Inflammatory macrophage (primary cell): Measurements from ENCODE around the gene RPL12.

Experiments
- DNase-seq, 2 donors: peaks; one replicate each; pipeline ENCODE4 v3.0.0-alpha.2; 2020 to 2022
- total RNA-seq, 18 experiments: gene quantifications; one replicate each; lab custom pipeline; 2026; ENCODE audit warnings: mixed read lengths in 6 of 18, inconsistent platforms in 2 of 18; lab: John Stamatoyannopoulos, UW

Gene RPL12
- total RNA-seq: 153 to 404 (median 245) reads per million in 18 experiments

GRCh38 chr9:127450830-127451607 is at the start of gene RPL12, which contains the start of gene LRSAM1:
RPL12 (minus strand) TSS chr9:127451406; CDS start chr9:127451317, 89 bp downstream.
LRSAM1 (plus strand) TSS chr9:127451510; CDS start chr9:127454528, 3,018 bp downstream.
- peak; percentile 97 to 98 for DNase-seq

DNA sequence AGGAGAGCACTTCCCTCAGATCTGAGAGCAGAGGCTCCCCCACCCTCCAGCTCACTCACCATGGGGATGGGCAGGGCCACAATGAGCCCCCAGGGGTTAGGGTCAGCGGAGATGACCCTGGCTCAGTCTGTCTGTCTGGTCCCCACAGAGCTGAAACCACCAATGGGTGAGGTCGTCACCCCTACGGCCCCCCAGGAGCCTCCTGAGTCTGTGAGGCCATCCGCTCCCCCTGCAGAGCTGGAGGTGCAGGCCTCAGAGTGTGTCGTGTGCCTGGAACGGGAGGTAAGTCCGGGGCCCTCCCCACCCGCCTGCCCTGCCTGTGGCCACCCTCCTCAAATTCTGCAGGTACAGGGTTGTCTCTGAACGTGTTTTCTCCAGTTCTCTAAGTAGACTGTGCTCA is 49.7 kb upstream of the RPL12 start:
- no peak for DNase-seq

DNA sequence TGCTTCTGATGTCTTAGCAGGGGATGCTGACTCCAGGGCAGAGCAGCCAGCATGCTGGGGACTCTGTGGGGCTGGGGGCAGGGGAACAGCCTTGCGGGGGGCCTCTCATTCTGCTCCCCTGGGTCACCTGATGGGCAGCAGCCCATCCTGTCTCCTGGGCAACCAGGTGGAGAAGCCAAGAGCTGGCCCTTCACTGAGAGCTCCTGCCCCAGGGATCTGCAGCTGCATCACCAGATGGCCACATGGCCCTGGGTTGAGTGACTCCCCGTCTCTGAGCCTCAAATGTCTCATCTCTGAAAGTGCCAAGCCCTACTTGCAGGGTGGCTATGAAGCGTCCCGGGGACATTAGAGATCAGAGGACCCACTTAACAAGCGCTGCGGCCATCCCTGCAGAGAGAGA is 49.2 kb upstream of the RPL12 start:
- no peak for DNase-seq

DNA sequence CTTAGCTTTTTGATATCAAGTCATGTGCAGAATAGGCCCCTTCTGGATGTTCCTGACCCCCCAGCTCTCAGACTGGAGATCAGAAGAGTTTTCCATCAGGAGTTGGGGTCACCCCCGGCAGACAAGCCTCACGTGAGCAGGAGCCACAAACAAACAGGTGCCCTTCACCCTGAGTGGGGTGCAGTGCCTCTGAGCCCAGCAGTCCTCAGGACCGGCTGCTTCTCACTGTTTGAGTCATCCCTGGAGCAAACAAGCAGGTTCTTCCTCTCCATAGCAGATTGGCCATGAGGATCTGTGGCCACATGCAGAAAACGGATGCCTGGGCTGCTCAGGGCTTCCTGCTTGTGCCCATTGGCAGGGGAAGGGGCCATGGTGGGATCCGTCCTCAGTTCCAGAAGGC is 47.1 kb upstream of the RPL12 start:
- DNase-seq: no peak

- no peak for DNase-seq
Measured at GRCh38 chr9:127497656-127498290, 46.6 kb upstream of the RPL12 start.

GRCh38 chr9:127496974-127497373 is 45.8 kb upstream of the RPL12 start:
- DNase-seq: peak in 1 of 2 donors; percentile 23

- no peak for DNase-seq
Measured at GRCh38 chr9:127495884-127496555, 44.8 kb upstream of the RPL12 start.

- no peak for DNase-seq
Measured at GRCh38 chr9:127494304-127494702, 43.1 kb upstream of the RPL12 start.

DNA sequence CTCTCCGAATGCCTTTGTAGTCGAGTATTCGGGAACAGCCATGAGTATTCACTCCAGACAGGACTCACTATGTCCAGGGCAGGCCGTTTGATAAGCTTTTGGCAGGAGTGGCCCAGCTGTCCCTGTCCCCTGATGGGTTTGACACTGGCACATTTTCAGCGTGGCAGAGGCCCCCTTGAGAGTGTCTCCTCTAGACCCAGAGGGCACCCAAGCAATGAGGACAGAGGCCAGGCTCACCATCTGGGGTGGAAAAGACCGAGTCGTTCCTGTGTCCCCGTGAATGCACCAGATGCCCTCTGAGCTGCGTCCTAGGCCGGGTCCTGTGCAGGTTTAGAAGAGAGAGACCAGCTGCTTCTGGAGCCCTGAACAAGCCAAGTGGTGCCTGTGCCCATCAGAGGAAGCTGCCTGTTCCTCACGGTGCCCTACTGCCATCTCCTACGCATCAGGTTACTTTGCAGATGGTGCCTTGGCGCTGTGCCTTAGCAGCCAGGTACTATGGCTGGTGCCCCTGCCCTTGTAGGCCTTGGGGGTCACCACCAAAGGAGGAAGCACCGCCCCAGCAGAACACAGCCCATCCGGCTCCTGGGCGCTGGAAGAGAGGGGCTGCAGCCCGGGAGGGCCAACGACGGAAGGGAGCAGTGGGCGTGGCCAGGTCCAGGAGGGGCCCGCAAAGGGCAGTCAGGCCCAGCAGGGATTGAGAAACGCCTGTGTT is 42.5 kb upstream of the RPL12 start:
- DNase-seq: no peak

- DNase-seq: no peak
Measured at GRCh38 chr9:127492616-127493015, 41.4 kb upstream of the RPL12 start.

GRCh38 chr9:127491516-127491915 is 40.3 kb upstream of the RPL12 start:
- no peak for DNase-seq

DNA sequence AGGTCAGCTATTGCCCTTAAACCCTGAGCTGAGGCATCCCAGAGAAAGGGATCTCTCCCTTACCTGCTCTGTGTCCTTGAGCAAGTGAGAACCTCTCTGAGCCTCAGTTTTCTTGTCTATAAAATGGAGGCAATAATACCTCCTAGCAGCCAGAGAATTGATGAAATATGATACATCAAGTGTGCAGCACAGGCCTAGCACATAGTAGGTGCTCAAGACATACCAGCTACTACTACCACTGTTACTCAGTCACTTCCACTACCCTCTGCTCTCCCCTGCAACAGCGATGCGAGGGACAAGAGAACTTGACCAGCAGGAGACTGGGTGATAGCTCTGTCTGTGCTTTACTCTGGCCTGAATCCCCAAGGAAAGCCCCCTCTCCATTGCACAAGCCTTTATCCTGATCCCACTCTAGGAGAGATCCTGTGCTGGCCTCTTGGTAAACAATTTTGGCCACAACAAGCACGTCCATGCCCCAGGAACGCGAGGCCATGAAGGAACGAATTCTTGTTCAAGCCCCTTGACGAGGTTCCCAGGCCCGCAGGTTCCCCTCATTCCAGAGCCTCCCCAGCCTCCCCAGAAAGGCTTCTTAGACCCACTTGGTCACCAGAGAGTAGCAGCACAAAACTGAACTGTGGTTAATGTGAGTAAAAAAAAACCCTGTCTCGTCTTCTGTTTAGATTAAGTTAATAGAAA is 39.5 kb upstream of the RPL12 start:
- no peak for DNase-seq

- DNase-seq: no peak
Measured at GRCh38 chr9:127489471-127490115, 38.4 kb upstream of the RPL12 start.

DNA sequence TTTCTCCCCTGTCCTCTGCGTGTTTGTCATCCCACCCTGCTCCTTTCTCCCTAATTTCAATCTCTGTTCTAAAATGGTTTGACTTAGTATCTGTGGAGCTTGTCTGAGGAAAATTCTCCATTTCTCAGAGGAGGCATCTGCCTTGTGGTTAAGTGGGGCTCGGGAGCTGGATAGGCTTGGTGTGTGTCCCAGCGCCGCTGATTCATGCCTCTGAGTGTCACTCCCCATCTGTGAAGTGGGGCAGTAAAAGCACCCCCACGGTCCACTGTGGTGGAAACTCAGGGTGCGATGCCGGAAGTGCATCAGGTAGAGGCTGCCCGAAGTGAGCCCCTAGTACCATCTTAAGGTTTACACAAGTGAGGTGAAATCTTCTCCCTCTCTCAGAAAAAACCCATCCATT is 37.7 kb upstream of the RPL12 start:
- DNase-seq: no peak

DNA sequence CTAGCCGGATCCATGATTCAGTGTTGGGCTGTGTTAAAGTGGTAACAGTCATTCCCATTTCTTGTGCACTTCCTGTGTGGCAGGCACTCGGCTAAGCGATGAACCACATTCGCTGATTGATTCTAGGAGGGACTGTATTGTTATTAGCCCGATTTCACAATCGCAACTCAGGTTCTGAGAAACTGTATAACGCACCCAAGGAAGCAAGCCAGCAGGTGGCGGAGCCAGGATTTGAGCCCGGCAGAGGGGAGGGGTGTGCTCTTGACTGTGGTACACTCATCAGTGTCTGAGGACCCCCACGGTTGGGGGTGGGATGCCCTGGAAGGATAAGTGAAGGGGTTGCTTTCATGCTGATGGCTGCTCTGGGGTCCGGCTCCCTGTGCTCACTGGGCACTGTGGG is 34.8 kb upstream of the RPL12 start:
- DNase-seq: no peak

GRCh38 chr9:127482662-127483061 is 31.5 kb upstream of the RPL12 start:
- no peak for DNase-seq

GRCh38 chr9:127479507-127480081 is 28.4 kb upstream of the RPL12 start:
- no peak for DNase-seq

DNA sequence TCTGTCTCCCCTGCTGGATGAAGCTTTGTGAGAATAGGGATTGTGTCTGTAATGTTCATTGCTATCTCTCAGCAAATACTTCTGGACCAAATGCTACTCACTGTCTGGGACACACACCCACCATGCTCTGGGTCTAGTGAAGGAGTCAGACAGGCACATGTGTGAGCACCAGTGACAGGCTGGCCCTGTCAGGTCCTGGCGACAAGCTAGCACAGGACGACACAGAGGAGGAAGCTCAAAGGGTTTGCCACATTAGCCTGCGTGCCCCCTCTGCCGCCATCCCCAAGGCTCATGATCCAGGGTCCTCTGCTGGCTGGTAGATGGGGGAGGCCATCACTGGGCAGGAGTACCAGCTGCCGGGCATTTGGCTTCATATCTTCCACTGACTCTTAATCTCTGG is 23.4 kb upstream of the RPL12 start:
- no peak for DNase-seq

GRCh38 chr9:127473932-127474331 is 22.7 kb upstream of the RPL12 start:
- DNase-seq: no peak

- no peak for DNase-seq
Measured at GRCh38 chr9:127473501-127473900, 22.3 kb upstream of the RPL12 start.

- DNase-seq: no peak
Measured at GRCh38 chr9:127470662-127471061, 19.5 kb upstream of the RPL12 start.
